ENCODE results near the gene TSNAX.

Gene TSNAX

GRCh38 chr1:231519166-231519565 lies 9.3 kb upstream of the TSNAX start:
- no peak for DNase-seq

- DNase-seq: no peak
These were observed 6.4 kb upstream of the TSNAX start for GRCh38 chr1:231522038-231522437.

DNA sequence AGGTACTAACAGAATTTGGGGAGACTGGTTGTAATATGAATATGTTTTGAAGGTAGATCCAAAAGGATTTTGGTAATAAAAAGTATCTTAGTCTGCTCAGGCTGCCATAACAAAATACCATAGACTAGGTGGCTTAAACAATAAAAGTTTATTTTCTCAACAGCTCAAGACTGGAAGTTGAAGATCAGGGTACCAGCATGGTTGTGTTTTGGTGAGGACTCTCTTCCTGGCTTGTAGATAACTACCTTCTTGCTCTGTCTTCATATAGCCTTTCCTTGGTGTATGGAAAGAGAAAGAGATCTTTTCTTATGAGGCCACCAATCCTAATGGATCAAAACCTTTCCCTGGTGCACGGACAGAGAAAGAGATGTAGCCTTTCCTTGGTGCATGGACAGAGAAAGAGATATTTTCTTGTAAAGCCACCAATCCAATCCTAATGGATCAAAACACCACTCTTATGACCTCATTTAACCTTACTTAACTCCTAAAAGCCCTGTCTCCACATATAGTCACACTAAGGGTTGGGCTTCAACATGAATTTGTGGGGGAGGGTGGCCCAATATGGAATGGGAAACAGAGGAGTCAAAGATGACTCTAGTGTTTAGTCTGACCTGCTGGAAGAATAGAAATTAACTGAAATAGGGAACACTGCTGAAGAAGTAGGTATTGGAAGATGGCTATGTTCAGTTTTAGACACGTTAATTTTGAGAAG lies 5.4 kb upstream of the TSNAX start:
- DNase-seq: no peak

DNA sequence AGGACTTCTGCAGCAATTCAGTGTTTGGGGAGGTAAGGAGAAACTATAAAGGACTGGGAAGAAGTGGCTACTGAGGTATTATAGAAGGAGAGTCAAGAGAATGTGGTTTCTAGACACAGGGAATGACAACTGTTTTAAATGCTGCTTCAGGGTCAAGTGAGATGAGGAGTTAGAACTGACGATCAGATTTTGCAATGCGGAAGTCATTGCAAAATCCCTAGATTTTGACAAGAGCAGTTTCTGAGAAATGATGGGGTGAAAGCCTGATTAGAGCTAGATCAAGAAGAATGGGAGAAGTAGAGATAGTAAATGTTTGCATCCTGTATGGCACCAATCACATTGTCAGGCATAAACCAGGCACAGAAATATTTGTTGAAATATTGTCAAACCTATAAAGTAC lies 4.7 kb upstream of the TSNAX start:
- no peak for DNase-seq

DNA sequence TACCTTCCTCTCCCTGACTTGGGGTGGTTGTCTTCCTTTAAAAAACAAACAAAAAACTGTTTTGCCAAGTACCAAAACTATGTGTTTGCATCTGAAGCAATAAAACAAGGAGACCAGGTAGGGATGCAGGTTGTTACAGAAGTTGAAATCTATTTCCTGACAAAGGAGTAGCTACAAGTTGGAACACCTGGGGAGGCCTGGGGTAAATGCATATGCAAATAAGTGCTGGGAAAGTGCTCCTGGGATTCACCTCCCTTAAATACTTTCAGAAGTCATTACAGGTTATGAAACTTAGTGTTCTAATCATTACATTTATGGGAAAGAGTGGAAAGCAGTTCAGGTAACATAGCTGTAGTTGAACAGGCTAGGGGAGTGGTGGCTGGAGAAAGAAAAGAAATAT lies 1.9 kb upstream of the TSNAX start:
- DNase-seq: no peak

DNA sequence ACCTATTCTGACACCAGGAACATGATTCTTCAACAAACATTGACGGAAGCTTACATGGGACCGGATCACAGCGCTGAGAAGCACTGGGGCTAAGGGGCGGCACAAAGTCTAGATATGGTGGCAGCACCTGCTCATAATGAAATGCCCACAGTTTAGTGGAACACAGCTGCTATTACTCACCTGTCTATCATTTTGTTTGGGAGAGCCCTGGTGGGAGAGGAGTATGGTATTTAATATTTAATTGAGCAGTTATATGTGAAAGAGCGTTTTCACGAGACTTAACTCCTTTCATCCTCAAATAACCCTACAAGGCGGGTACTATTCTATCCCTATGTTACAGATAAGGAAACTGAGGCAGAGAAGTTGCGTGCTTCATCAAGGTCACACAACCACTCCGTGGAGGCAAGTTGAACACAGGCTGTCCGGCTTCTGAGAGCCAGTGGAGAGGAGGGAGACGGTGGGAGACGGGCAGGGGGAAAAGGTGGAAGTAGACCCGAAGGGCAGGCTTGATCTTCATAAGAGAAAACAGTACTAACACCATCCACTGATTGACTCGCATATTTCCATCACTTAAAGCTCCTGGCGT lies 790 bp upstream of the TSNAX start:
- no peak for DNase-seq

GRCh38 chr1:231533240-231533639 lies 4.8 kb downstream of the TSNAX start:
- no peak for DNase-seq

DNA sequence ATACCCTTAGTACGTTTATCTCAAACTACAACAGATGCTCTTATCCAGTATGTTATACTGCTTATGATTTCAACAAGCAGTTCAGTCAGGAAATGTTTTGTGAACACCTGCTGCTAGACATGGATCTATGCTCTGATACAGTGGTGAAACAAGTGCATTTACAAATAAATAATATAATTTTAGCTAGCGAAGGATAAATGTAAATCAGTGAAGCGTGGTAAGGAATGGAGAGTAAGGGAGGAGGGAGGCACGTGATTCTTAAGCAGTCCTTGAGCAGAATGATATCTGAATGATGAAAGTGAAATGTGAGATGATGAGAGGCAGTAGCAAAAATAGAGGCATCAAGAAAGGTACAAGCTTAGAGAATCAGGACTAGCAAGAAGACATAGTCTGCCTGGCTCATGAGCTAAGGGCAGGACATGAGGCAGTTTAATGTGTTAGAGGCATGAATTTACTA lies 6.3 kb downstream of the TSNAX start:
- DNase-seq: no peak

DNA sequence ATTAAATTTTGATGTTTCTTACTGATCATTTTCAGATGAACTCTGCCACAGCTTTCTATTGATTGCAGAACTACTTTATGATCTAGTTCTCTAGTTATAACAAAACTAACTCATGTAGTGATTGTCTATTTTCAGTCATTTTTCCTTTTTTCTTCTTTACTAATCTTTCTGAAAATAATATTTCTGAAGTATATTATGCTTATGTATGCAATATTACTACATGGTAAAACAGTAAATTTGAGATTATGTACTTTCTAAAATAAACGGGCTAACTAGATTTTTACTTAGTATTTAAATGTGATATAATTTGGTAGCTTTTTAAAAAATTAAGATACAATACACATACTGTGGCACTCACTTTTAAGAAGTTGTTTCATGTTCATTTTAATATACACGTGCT lies 7.6 kb downstream of the TSNAX start:
- no peak for DNase-seq

GRCh38 chr1:231540847-231541246 lies 12.4 kb downstream of the TSNAX start:
- no peak for DNase-seq

DNA sequence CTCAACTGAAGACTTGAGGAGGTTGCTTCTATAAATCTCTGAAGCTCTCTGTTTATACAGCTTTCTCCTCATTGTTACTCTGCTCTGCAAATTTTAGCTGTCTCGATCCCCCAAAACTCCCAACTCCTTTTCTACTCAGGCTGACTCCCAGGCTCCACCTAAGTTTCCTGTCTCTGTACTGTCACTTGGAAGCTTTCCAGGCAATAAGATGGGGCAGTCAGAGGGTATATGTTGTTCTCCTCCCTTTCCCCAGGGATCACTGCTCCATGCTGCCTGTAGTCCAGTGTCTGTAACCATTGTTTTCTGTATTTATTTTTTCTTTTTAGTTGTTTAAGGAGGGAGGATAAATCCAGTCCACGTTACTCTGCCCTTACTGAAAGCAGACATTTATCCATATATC lies 13.4 kb downstream of the TSNAX start:
- no peak for DNase-seq

- no peak for DNase-seq
These were observed 16.6 kb downstream of the TSNAX start for GRCh38 chr1:231544943-231545592.

- DNase-seq: no peak
These were observed 18.2 kb downstream of the TSNAX start for GRCh38 chr1:231546693-231547092.

GRCh38 chr1:231549733-231550447 lies 21.4 kb downstream of the TSNAX start:
- DNase-seq: no peak

DNA sequence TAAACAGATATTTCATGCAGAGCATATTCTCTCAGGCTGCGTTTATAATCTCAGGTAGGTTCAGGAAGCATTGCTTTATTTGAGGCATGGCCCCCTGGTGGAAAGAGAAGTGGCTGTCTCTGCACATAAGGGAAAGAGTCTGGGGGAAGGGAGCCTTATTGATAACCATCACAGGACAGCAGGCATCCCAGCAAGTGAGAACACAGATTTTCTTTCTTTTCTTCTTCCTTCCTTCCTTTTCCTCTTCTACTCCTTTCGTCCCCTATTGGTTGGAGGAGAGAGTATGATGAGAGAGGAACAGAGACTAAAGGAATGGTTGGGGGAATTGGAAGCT lies 21.9 kb downstream of the TSNAX start:
- DNase-seq: peak; percentile 17

DNA sequence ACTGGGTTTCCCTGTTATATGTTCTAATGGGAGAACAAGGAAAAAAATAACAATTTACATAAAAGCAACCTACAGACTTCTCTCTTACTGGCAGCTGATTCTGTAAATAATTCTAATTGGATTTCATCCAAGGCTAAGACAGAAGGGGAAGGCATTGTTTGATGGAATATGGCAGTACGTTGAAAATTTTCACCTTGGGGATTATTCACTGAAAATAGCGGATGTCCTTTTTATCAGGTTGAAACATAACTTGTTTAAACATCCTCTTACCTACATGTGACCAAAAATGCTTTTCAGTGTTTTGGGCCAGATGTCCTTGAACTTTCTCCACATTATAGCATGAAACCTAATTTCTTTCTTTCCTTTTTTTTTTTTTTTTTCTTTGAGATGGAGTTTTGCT lies 24.9 kb downstream of the TSNAX start:
- no peak for DNase-seq

- no peak for DNase-seq
These were observed 26.5 kb downstream of the TSNAX start for GRCh38 chr1:231554969-231555368.

DNA sequence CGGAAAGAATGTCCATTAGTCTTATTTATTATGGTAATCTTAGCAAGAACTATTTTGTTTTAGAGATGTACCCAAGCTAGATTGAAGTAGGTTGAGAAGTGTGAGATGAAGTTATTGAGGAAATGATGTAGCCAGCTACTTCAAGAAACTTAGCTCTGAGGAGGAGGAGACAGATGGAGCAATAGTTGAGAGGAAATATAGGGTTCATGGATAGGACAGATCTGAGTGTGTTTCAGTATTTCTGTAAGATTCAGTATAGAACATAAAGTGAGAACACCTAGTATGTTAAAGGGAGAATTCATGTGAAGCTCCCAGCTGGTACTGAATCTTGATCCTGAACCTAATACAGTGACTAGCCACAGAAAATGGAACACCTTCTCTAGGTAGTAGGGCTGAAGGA lies 28.9 kb downstream of the TSNAX start:
- DNase-seq: no peak

DNA sequence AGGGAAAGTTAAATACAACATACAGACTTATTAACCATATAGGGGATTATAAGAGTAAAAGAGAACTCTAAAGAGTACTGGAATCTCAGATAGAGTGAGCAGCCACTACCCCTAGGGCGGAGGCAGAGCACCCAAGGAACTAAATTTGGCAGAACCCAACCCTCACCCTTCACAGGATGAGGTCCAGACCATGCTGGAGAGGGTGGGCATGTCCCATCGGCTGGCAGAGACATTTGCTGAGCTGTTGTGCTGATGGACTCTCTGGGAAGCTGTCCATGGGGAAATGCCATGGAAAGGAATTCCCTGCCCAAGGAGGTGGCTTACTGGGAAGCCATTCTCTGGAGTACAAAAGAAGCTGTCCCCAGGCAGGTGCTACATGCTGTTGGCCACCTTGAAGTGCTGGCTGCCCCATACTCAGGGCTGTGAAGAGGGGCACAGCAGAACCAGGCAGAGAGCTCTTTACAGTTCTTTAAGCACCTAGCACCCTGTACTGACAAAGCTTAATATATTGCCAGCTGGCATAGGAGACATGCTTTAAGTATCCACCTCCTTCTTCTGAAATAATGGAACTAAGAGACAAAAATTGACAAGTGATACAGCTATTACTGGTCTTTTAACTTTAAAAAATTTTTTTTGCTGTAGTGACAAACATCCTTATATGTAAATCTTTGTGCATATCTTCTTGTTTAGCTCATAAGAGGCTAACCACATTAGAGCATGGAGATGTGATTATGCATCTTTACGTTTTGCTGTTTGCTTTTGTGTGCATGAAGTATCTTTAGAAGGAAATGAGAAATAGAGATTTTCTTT lies 29.6 kb downstream of the TSNAX start:
- no peak for DNase-seq

DNA sequence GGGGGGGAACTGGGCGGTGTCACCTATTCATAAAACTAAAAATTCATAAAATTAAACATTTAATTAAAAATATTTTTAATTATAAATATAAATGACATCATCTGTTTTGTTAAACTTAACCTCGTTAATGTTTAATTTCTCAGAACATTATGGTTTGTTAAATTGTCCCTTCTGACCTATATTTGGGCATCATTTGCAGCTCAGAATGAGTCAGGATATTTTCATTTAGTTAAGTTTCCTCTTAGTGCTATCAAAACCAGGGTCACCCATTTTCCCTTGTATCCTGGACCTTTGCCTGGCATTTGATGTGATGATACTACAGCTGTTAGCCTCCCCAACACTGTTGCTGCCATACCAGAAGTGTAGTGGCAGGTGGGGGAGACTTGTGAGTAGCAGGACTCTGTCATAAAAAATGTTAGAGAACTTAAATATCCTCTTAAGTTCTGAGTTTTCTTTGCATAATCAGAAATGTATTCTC lies 30.3 kb downstream of the TSNAX start:
- no peak for DNase-seq

DNA sequence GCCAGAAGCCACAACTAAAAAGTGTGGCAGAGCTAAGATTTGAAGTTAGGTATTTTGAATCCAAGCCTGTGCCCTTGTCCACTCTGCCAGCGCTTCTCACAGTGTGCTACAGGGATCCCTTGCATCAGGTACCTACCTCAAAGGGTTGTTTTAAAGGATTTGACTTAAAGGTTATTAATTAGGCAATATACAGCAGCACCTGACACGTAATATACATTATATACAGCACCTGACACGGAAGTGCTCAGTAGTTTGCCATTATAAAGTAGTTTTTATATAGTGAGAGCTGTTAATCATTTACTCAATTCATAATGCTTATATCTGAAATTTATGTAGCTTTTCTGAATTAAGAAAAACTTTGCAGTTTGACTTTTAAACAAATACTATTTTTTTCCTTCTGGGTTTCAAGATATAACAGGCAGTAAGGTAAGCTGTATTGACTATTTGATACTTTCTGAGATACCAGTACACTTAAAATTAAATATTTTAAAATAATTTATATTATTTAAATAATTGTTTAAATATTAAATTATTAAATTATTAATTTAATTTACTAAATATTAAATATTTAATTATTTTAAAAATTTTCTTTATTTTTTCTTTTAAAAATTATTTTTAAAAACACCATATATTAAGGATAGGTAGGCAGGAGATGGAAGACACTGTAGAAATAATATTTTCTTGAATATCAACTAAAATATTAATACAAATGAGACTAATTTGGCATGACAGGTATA lies 33.3 kb downstream of the TSNAX start:
- DNase-seq: no peak

- DNase-seq: no peak
These were observed 34.8 kb downstream of the TSNAX start for GRCh38 chr1:231563247-231563646.

Measured in CD4-positive, alpha-beta T cell treated with Interleukin-6 for 4 hours (primary cell).